GM18520 (cell line): ENCODE results near the gene OXT.

Experiments
- ATAC-seq: cut with Tn5 transposase; IDR thresholded peaks from one replicate; pipeline ENCODE4 v1.9.1; 2021; ENCODE audit not compliant: unreplicated experiment

Gene OXT

DNA sequence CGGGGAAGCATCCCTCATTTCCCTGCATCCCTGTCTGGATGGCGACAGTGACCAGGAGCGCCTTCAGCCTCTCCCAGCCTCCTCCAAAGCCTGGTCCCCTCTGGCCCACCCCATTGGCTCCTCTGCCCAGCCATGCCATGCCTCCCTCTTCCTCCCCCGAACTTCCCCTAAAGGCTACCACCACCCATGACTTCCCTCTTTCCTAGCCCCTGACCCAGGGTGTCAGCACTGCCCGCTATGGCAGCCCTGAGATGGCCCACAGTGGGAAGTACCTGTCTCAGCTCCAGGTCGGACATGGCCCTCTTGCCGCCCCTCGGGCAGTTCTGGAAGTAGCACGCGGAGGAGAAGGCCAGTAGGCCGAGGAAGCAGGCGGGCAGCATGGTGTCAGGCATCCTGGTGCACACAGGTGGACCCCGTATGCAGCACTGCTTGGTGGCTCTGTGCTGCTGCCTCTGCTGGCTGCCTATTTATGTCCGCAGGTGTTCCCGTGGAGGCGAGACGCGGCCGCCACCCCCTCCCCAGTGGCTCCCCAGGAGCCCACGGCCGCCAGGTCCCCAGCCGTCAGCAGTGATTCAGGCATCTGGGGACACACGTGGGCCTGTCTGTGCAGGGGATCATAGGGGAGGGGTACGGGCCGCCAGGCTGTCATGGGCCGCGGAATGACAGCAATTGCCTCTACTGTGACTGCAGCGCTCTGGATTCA is 13.0 kb downstream of the OXT start, which contains the start of gene AVP:
AVP (minus strand) TSS at position 442 of the 703 bp plus-strand sequence; CDS start at position 392, 50 bp downstream.
- ATAC-seq = no peak

DNA sequence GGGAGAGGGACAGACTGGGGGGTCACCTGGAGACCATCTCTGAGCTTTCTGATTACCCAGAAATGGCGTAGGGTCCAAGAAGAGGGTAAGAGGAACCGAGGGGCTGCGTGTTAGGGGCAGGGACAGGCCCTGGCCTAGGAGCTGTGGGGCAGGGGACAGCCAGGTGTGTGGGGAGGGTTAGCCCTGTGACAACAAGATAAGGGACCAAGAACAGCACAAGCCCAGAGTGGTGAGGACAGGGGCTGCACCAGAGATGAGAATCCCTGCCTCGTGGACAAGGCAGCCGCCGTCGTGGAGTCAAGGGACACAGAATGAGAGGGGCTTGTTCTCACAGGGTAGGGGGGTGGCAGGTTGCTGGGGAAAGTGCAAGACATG is 13.6 kb downstream of the OXT start:
- no peak for ATAC-seq

DNA sequence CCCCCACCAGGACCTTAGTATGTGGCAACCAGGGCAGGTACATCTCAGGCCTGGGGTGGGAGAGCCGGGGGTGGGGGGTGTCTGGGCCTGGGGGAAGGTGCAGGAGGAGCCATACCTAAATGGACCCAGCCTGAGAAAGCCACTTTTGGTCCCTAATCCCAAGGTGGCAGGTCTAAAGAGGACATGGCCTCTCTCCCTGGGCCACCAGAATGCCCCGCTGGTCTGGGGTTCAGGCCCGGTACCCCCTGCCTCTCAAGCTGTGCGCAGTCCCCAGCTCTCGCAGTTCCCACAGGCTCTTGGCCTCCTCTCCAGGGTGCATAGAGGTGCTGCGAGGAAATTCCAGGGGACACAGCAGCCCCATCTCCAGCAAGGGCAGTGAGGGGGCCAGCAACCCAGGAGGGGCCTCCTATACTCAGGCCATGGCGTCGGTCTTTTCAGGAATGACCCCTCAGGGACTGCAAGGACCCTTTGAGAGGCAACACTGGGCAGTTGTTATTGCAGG is 14.2 kb downstream of the OXT start:
- ATAC-seq = no peak

DNA sequence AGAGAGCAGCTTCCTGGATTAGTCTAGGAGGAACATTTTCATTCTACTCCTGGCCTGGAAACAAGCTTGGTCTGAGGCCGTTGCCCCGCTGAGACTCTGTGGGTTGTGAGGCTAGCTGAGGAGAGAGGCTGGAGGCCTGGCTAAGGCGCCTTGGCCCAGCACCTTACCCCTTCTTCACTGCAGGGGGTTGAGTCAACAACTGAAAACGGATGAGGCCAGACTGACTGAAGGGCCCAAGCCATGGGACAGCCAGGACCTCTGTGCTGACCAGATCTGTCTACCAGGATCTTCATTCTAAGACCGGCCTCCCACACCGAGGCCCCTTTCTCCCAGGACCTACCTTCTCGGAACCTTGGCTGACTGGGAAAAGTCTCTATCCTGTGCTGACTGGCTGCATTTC is 16.6 kb downstream of the OXT start:
- no peak for ATAC-seq

DNA sequence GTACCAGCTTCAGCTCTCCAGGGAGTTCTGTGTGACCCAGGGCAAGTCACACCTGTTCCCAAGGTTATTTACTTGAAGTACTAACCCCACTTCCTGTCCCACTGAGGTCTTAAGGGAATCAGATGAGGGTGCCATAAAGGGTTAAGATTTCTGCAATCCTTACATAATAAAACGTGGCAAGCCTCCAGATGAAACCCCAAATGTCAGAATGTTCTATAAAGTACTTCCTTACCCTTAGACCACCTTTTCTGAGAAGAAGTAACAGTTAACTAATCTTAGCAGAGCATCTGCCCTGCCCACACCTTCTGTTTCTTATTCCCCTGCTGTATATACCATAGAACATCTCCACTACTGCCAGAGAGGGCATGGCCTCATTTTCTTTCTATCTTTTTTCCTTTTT is 19.1 kb downstream of the OXT start:
- ATAC-seq = no peak

DNA sequence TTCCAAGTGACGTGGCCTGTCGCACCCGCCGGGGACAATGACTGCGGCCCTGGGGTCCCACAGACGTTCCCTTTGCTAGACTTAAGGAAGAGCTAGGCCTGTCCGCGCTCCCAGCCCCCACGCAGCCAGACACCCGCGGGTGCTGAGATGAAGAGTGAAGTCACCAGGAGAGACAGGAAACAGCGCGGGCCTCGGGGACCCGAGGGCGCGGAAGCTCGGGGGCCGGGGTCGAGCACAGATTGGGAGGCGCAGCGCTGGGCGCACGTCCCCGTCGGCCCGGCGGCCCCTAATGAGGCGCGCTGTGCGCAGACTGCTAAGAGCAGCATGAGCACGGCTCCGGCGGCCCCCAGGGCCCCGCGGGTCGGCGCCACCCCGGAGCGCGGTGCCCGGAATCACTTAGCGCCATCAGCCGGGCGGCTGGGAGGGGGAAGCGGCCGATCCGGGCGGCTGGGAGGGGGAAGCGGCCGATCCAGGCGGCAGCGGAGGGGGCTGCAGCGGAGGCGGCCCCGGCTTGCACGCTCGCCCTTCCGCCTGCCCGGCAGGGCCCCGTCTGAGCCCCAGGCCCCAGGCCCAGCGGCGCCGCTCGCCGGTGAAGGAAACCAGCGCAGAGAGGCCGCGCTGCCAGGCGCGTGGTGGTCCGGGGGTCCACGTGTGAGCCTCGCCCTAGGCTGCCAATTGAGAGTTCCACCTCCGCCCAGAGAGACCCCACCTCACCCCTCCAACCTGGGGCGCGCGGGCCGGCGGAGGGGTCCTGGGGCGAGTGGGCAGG is 21.4 kb downstream of the OXT start:
- no peak for ATAC-seq

DNA sequence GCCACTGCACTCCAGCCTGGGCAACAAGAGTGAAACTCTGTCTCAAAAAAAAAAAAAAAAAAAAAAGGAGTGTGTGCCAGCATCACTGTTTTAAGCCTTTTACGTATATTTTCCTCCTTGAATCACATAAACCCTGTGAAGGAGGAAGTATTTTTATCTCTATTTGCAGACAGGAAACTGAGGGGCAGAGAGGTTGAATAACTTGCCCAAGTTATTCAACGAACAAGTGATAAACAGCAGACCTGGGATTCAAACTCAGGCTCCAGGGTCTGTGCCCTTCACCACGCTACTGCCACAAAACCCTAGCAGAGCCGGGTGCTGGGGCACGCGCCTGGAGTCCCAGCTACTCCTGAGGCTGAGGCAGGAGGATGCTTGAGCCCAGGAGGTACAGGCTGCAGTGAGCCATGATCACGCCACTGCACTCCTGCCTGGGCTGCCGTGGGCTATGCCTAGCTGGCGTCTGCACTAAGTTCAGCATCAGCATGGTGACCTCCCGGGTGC is 22.5 kb downstream of the OXT start:
- ATAC-seq = no peak

DNA sequence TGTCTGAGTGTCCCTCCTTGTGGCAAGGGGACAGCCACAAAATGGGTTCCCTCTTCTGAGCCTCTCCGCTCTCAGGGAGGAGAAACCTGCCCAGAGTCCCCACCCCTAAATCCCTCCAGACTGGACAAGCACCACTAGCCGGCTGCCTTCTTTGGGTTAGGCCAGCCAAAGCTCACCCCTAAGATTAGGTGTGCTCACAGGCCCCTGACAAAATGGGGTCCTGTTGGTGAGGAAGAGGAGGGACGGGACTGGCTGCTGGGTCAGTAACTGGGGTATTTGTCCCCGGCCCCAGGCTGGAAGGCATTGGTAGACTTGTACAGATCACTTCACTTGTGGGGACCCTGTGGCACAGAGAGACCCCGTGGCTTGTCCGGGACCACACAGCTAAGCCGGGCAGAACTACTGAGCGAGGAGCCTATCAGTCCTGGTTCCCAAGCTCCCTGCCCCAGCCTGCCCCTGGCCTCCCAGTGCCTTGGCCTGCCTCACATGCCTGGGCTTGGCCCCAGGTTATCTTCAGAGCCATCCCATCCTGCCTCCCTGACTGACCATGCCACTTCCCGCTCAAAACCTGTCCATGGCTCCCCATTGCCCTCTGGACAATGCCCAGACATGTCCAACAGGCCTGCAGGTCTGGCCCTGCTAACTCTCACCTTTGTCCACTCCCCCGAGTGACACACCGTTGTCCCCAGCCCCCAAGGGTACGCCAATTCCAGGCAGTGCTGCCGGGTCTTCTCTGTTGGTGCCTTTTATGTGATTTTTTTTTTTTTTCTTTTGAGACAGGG is 23.6 kb downstream of the OXT start:
- ATAC-seq = no peak

DNA sequence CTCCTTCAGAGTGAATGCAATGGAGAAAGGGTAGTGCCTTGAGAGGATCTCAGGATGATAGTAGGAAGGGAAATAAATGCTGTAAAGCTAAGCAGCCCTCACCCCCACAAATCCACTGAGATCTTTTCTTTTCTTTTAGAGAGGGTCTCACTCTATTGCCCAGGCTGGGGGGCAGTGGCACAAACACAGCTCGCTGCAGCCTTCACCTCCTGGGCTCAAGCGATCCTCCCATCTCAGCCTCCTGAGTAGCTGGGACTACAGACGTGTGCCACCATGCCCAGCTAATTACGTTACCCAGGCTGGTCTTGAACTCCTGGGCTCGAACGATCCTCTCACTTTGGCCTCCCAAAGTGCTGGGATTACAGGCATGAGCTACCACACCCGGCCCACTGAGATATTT is 29.1 kb downstream of the OXT start:
- ATAC-seq = no peak

DNA sequence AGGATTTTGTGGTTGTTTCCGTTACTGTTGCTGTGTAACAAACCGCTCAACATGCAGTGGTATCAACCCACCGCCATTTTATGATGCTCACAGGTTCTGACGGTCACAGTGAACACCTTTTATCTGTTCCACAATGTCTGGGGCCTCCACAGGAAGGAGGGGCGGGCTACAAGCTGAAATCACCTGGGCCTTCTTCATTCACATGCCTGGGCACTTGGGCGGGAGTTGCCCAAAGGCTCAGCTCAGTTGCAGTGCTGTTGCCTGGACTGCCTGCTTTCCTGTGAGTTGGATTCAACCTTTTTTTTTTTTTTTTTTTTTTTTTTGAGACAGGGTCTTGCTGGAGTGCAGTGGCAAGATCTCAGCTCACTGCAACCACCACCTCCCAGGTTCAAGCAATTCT is 29.8 kb downstream of the OXT start:
- no peak for ATAC-seq

DNA sequence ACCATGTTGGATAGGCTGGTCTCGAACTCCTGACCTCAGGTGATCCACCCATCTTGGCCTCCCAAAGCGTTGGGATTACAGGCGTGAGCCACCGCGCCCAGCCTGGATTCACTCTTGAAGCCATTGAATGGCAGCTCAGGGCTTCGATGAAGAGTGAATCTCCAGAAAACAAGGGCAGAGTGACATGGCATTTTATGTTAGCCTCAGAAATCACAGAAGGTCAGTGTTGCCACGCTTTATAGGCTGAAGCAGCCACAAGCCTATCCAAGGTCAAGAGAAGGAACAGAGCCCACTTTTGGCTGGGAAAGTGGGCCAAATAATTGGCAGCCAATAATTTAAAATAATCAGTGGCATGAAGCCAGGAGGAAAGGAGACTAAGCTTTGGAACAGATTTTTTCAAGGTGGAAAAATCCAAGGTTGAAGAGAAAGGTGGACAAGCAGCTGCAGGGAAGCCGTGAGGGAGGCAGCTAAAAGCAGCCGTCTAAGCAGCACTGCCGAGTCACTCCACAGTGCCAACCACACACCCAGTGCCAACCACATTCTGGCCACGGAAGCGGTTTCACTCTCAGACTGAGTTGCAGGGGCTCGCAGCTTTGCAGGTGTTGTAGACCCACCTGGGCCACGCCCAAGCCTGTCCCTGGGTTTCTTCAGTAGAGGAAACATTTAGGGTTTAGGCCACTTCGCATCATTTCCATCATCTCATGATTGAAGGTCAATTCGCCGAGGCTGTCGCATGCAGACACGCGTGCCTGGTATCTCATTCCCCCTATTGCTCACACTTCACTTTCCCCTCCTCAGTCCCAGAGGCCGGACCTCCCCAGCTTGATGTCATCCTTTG is 30.5 kb downstream of the OXT start:
- ATAC-seq = peak; percentile 53

DNA sequence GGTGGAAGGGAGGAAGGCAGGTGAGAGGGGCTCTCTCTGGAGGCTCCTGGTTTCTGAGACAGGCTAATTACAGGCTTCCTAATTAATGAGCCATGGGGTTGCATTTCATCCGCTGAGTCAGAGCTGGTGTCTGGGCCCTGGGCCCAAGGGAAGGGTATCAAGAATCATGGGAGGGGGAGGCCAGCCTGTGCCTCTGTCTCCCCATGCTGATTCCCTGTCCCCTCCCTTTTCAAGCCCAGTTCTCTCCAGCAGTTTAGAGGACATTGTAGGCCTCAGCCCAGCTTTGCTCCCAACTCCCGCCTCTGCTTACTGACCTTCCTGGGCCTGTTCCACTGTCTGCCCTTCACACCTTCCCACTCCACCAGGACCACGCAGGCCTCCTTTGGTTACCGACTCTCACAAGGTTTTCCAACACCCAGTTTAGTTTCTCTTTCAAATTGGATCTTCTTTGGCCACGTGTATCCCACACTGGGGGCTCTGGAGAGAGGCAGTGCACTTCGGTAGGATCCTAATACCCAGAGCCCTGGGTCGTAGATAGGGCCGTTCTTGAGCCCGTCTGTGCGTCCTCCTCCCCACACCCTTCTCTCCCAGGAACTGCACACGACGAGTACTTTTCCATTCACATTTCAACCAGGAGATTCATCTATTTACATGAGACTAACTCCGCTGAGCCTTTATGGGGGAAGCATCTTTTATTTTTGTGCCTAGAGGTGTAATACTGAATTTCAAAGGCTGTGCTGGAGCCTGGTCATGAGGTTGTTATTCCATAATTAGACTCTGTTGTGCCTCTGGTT is 31.4 kb downstream of the OXT start:
- ATAC-seq = no peak

DNA sequence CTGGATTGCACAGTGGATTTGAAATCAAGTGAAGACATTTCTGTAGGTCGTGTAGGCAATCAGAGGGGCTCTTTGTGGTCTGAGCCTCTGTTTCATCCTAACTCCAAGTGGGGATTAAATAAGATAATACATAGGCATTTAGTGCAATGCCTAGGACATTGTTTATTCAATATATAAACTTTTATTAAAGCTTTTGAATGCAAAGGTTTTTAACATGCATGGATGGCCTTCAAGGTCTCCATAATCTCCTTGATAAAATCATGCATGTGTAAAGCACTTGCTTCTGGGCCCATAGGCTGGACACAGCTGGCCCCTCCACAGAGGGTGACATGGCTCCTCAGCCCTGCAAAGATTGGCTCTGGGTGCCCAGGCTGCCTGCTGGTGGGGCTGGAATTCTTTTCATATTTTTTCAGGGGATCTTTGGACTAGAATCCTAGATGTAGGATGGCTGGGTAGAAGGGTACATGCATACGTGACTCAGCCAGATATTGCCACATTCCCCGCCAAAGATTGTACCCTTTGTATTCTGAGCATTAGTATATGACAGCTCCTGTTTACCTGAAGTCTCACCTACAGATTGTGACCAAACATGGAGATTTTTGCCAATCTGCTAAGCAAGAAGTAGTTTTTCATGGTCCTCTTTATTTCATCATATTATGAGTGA is 32.1 kb downstream of the OXT start:
- no peak for ATAC-seq

DNA sequence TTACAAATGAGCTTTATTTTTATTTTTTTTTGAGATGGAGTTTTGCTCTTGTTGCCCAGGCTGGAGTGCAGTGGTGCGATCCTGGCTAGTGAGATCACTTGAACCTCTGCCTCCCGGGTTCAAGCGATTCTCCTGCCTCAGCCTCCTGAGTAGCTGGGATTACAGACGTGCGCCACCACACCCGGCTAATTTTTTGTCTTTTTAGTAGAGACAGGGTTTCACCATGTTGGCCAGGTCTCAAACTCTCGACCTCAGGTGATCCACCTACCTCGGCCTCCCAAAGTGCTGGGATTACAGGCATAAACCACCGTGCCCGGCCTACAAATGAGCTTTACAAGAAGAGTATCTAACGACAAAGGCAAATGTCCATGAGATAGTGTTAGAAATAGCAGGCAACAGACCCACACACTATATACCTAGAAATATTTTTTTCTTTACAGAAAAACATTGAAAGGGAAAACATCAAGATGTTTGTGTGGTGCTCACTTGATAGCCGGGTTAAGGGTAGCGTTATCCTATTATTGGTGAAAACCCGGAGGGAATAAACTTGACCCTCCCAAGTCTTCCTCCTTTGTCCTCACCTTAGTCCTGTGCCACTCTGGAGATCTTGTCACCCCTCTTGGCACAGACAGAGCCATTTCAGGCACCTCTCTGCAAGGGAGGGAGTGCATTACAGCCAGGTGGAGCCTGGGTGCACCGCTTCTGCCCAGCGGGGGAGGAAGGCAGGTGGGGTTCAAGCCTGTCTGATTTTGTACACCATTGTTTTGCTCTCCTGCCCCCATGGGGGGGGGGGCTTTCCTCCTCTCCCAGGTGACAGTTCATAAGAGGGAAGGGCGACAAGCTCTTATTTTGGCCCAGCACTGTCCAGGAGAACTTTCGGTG is 34.1 kb downstream of the OXT start:
- ATAC-seq = no peak

DNA sequence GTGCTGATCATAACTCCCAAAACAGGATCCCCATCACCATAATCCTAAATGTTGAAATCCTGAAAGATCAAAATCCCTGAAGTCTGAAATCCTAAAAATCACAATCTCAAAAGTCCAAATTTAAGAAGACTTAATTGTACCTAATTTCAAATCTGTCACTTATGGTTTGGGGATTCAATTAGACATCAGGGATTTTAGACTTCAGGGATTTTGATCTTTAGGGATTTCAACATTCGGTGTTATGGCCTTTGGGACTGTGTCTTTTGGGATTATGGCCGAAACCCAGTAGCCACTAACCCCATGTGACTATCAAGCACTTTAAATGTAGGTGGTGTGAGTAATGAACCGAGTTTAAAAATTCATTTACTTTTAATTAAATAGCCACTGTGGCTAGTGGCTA is 34.8 kb downstream of the OXT start:
- ATAC-seq = no peak

DNA sequence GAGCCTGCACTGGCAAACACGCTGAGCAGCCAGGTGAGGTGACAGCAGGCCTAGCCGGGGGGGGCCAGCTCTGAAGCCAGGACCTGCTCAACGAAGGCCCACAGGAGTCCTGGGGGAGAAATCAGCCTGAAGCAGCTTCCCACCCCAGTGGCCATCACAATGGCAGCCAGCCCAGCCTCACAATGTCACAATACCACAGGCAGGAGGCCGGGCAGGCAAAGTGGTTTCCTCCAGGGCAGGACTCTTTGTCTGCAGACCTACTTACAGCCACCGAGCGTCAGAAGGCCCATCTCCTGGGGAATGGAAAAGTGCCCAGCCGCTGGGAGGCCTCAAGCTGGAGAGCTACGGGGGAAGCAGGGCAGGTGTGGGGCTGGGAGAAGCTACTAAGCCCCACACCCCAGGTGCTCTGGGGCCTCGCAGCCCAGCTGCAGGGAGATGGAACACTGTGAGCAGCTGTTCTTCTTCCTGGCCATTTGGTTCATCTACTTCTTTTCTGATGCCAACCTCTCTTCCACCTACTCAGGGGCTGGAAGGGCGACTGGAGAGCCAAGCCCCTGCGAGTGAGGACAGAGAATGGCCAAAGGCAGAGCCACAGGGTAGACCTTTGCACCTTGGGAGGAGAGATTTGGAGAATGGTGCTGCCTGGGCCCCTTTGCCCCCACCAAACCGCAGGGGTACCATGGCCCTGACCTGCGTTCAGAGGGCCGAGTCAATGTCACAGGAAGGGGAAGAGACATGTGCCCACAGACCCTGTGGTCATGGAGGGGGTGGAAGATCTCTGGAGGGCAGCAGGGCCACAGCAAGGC is 35.4 kb downstream of the OXT start:
- no peak for ATAC-seq

DNA sequence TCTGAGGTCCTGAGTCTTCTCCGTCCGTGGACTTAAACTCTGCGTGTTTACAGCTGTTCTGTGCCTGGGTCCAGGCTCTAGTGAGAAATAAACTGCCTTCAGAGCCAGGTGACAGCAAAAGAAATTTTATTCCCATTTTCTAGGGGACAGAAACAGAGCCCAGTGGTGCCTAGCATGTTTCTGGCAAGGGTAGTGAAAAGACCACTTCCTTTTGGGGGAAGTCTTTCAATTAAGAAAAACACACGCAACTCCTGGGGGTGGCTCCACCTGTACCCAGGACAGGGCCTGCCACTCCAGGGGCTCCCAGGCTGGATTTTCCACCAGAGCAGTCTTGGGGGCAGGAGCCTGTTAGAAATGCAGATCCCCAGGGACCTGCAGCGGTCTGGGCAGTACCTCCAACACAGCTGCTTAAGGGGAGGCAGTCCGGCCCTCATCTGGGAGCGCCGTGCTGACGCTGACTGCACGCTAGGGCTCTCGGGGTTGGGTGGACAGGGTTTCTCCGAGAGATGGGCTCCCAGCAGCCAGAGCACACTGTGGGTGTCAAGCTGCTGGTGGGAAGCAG is 36.1 kb downstream of the OXT start:
- ATAC-seq = no peak
